Neural cell (in vitro differentiated cells): Measurements from ENCODE around the gene TMC6. TPM values are rescaled to one million over a fixed set of nuclear protein-coding genes. Genes with fewer than 3 reads are reported as not detected.
"Not testable (repeated sequence)": the region's sequence is repeated elsewhere in the genome, so short reads cannot be mapped to it uniquely, and the experiment has no call there.

Source experiments
- H2AFZ ChIP-seq: fragments of 200-600, 300-800 bp; sonication (generic), shearing (Covaris generic); 2 replicates; pipeline ENCODE4 v1.6.0; 2014; ENCODE audit warnings: low read depth, mild to moderate bottlenecking, antibody characterized with exemption, low read length, moderate library complexity
- H3F3A ChIP-seq: fragments of 200-600 bp; shearing (Covaris generic); 2 replicates; pipeline ENCODE4 v1.6.1; 2016; ENCODE audit warnings: mild to moderate bottlenecking, moderate library complexity, mixed read lengths, antibody characterized with exemption, low read length; ENCODE audit not compliant: insufficient read depth, poor library complexity, severe bottlenecking
- H3K27ac ChIP-seq: fragments of 200-600, 300-800 bp; sonication (generic), shearing (Covaris generic); 2 replicates; pipeline ENCODE4 v1.5.1; 2014; ENCODE audit warnings: mild to moderate bottlenecking, low read length, moderate library complexity
- H3K27me3 ChIP-seq: fragments of 300-800, 200-600 bp; sonication (generic), shearing (Covaris generic); 2 replicates; pipeline ENCODE4 v1.6.0; 2014; ENCODE audit warnings: mild to moderate bottlenecking, low read depth, low read length, moderate library complexity; ENCODE audit not compliant: insufficient read depth
- H3K36me3 ChIP-seq: fragments of 300-800, 200-600 bp; sonication (generic), shearing (Covaris generic); 2 replicates; pipeline ENCODE4 v1.5.1; 2014; ENCODE audit warnings: mild to moderate bottlenecking, antibody characterized with exemption, low read length, moderate library complexity; ENCODE audit not compliant: insufficient read depth
- H3K4me2 ChIP-seq: fragments of 300-800, 200-600 bp; sonication (generic), shearing (Covaris generic); 2 replicates; pipeline ENCODE4 v1.6.0; 2014; ENCODE audit warnings: mild to moderate bottlenecking, low read length
- H3K4me3 ChIP-seq: fragments of 300-800, 200-600 bp; sonication (generic), shearing (Covaris generic); 2 replicates; pipeline ENCODE4 v1.5.1; 2014; ENCODE audit warnings: mild to moderate bottlenecking, low read length, moderate library complexity
- H3K79me2 ChIP-seq: fragments of 200-600 bp; shearing (Covaris generic); replicated peaks from 2 replicates; pipeline ENCODE4 v1.6.0; 2014; ENCODE audit warnings: mild to moderate bottlenecking, low read length, moderate library complexity; ENCODE audit not compliant: insufficient read depth
- H3K9ac ChIP-seq: fragments of 300-800, 200-600 bp; sonication (generic), shearing (Covaris generic); 2 replicates; pipeline ENCODE4 v1.6.1; 2016; ENCODE audit warnings: mild to moderate bottlenecking, low read length, mixed read lengths
- H3K9me2 ChIP-seq: fragments of 200-600 bp; shearing (Covaris generic); 2 replicates; pipeline ENCODE4 v1.6.1; 2016; ENCODE audit warnings: mild to moderate bottlenecking, low read length, mixed read lengths; ENCODE audit not compliant: insufficient read depth
- H3K9me3 ChIP-seq: fragments of 200-600, 300-800 bp; sonication (generic), shearing (Covaris generic); 2 replicates; pipeline ENCODE4 v1.6.1; 2016; ENCODE audit warnings: mild to moderate bottlenecking, mixed run types, low read length, moderate library complexity, mixed read lengths
- H4K20me1 ChIP-seq: fragments of 200-600 bp; shearing (Covaris generic); 2 replicates; pipeline ENCODE4 v1.6.1; 2016; ENCODE audit warnings: mild to moderate bottlenecking, mixed run types; ENCODE audit not compliant: insufficient read depth
- EP300 ChIP-seq: fragments of 450-650 bp; conservative IDR thresholded peaks from 2 replicates; pipeline ENCODE4 v1.6.1; 2014; ENCODE audit warnings: antibody characterized with exemption, mild to moderate bottlenecking, moderate library complexity; ENCODE audit not compliant: poor library complexity, severe bottlenecking
- EZH2 ChIP-seq: fragments of 200-600, 300-800 bp; shearing (Covaris generic), sonication (generic); IDR thresholded peaks from 2 replicates; pipeline ENCODE4 v1.6.1; 2014; ENCODE audit warnings: antibody characterized with exemption, low read length, borderline replicate concordance, mild to moderate bottlenecking; ENCODE audit not compliant: insufficient read depth, poor library complexity, severe bottlenecking
- MXI1 ChIP-seq: fragments of 450-650 bp; conservative IDR thresholded peaks from 2 replicates; pipeline ENCODE4 v1.6.1; 2014; ENCODE audit warnings: antibody characterized with exemption, mild to moderate bottlenecking; ENCODE audit not compliant: poor library complexity, severe bottlenecking
- POLR2AphosphoS5 ChIP-seq: IDR thresholded peaks from 2 replicates; pipeline ENCODE4 v1.6.1; 2012
- RAD21 ChIP-seq: fragments of 450-650 bp; conservative IDR thresholded peaks from 2 replicates; pipeline ENCODE4 v1.6.1; 2014; ENCODE audit warnings: antibody characterized with exemption, mild to moderate bottlenecking, moderate library complexity
- REST ChIP-seq: IDR thresholded peaks from 2 replicates; pipeline ENCODE4 v1.6.1; 2012; ENCODE audit warnings: borderline replicate concordance
- SMC3 ChIP-seq: fragments of 450-650 bp; conservative IDR thresholded peaks from 2 replicates; pipeline ENCODE4 v1.6.1; 2014; ENCODE audit warnings: antibody characterized with exemption, mild to moderate bottlenecking, moderate library complexity; ENCODE audit not compliant: poor library complexity
- TAF1 ChIP-seq: IDR thresholded peaks from 2 replicates; pipeline ENCODE4 v1.6.1; 2012; ENCODE audit warnings: low read depth
- polyA plus RNA-seq: library from polyadenylated mRNA; depleted of rRNA; stranded (reverse); fragments of >200 nt; gene quantifications from 2 replicates; pipeline ENCODE4 v1.2.3, GENCODE V29; 2014
- TF ChIP-seq, protein P1 (sequence below): fragments of 450-650 bp; IDR thresholded peaks from 2 replicates; pipeline ENCODE4 v1.5.1; 2014; ENCODE audit warnings: antibody characterized with exemption, mild to moderate bottlenecking, moderate library complexity; ENCODE audit not compliant: poor library complexity, severe bottlenecking

TMC6 gene
- polyA plus RNA-seq, 1 donor from 2014 or later = 0.16 TPM

GRCh38 chr17:78086740-78087139, 41.8 kb downstream of the TMC6 start:
- H3K9me3 ChIP-seq = no peaks in the 10 kb centered on the region
- H3K9ac ChIP-seq = no peak overlapping the region
- no peak for TF ChIP-seq REST
- no peak for TF ChIP-seq EP300
- no peak for TF ChIP-seq TAF1
- TF ChIP-seq EZH2 = no peak
- TF ChIP-seq, protein P1, sequence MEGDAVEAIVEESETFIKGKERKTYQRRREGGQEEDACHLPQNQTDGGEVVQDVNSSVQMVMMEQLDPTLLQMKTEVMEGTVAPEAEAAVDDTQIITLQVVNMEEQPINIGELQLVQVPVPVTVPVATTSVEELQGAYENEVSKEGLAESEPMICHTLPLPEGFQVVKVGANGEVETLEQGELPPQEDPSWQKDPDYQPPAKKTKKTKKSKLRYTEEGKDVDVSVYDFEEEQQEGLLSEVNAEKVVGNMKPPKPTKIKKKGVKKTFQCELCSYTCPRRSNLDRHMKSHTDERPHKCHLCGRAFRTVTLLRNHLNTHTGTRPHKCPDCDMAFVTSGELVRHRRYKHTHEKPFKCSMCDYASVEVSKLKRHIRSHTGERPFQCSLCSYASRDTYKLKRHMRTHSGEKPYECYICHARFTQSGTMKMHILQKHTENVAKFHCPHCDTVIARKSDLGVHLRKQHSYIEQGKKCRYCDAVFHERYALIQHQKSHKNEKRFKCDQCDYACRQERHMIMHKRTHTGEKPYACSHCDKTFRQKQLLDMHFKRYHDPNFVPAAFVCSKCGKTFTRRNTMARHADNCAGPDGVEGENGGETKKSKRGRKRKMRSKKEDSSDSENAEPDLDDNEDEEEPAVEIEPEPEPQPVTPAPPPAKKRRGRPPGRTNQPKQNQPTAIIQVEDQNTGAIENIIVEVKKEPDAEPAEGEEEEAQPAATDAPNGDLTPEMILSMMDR = no peak
- no peak for TF ChIP-seq RAD21
- no peak for TF ChIP-seq MXI1
- TF ChIP-seq POLR2AphosphoS5 = no peak
- TF ChIP-seq SMC3 = no peak
- peaks cover 14% of the 10 kb centered on the region for H3K36me3 ChIP-seq
- no peaks in the 10 kb centered on the region for H4K20me1 ChIP-seq
- H3K9me2 ChIP-seq = no peaks in the 10 kb centered on the region
- no peaks in the 10 kb centered on the region for H3K27me3 ChIP-seq
- H2AFZ ChIP-seq = no peak overlapping the region
- no peak overlapping the region for H3K4me3 ChIP-seq
- H3K79me2 ChIP-seq = no peaks in the 10 kb centered on the region
- no peak overlapping the region for H3K27ac ChIP-seq
- no peaks in the 10 kb centered on the region for H3F3A ChIP-seq
- H3K4me2 ChIP-seq = no peak overlapping the region

DNA sequence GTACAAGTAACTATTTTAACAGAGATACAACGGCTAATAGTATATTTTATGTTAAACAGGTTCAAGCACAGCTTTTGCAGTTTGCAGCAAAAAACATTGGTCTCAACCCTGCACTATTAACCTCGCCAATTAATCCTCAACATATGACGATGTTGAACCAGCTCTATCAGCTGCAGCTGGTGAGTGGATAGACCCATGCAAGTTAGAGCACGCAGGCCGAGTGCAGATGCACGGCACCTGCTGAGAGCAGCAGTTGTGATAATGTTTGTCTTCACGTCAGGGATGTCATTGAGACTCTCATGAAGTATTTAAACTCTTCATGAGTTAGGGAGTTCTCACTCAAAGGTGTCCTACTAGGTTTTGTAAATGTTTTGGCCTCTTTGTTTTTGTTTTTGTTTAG, 45.6 kb downstream of the TMC6 start:
- Histone ChIP-seq H3K9ac (no peak overlapping the region), H3K27ac (no peak overlapping the region), H2AFZ (no peak overlapping the region), H4K20me1 (no peaks in the 10 kb centered on the region), H3K9me2 (no peaks in the 10 kb centered on the region), H3K4me2 (no peak overlapping the region), H3K27me3 (no peaks in the 10 kb centered on the region), H3K4me3 (no peak overlapping the region), H3K79me2 (no peaks in the 10 kb centered on the region), H3K36me3 (peaks cover 11% of the 10 kb centered on the region), H3F3A (no peaks in the 10 kb centered on the region), H3K9me3 (no peaks in the 10 kb centered on the region)
- TF ChIP-seq EP300 = no peak

- not testable (repeated sequence) for H3K4me3 ChIP-seq, H3K27ac ChIP-seq, H3K9ac ChIP-seq, H3K79me2 ChIP-seq, H3K27me3 ChIP-seq, H3K4me2 ChIP-seq, H3K9me2 ChIP-seq, H2AFZ ChIP-seq, H4K20me1 ChIP-seq, H3F3A ChIP-seq, H3K9me3 ChIP-seq
- peaks cover 12% of the 10 kb centered on the region for H3K36me3 ChIP-seq
Observed at GRCh38 chr17:78082355-78082872, 46.1 kb downstream of the TMC6 start.
